Loucy (cell line): ENCODE results near the gene NR3C2.

Experiments
- H2AFZ ChIP-seq: fragments of 200-600 bp; sonication (generic); 2 replicates; pipeline ENCODE4 v1.6.0; 2016; ENCODE audit warnings: antibody characterized with exemption, mild to moderate bottlenecking, low read length, moderate library complexity
- H3F3A ChIP-seq: fragments of 200-600 bp; 2 replicates; pipeline ENCODE4 v1.6.0; 2016; ENCODE audit warnings: antibody characterized with exemption, low read depth, mild to moderate bottlenecking
- H3K27me3 ChIP-seq: fragments of 200-600 bp; sonication (generic); 2 replicates; pipeline ENCODE4 v1.6.1; 2014; ENCODE audit warnings: low read length, mild to moderate bottlenecking; ENCODE audit not compliant: insufficient read depth, poor library complexity, severe bottlenecking
- H3K36me3 ChIP-seq: fragments of 200-600 bp; sonication (generic); 2 replicates; pipeline ENCODE4 v1.6.1; 2016; ENCODE audit warnings: low read length; ENCODE audit not compliant: insufficient read depth
- H3K4me1 ChIP-seq: fragments of 200-600 bp; sonication (generic); 2 replicates; pipeline ENCODE4 v1.5.1; 2014; ENCODE audit warnings: low read length, mild to moderate bottlenecking; ENCODE audit not compliant: insufficient read depth, poor library complexity, severe bottlenecking
- H3K4me2 ChIP-seq: fragments of 200-600 bp; sonication (generic); 2 replicates; pipeline ENCODE4 v1.6.0; 2014; ENCODE audit warnings: antibody characterized with exemption, low read length, low read depth, mild to moderate bottlenecking; ENCODE audit not compliant: poor library complexity, severe bottlenecking
- H3K4me3 ChIP-seq: fragments of 200-600 bp; sonication (generic); 2 replicates; pipeline ENCODE4 v1.5.1; 2014; ENCODE audit warnings: low read length, mild to moderate bottlenecking, mixed read lengths; ENCODE audit not compliant: poor library complexity, severe bottlenecking
- H3K79me2 ChIP-seq: fragments of 200-600 bp; sonication (generic); 2 replicates; pipeline ENCODE4 v1.6.1; 2014; ENCODE audit warnings: low read length; ENCODE audit not compliant: insufficient read depth
- H3K9ac ChIP-seq: fragments of 200-600 bp; sonication (generic); 2 replicates; pipeline ENCODE4 v1.6.0; 2014; ENCODE audit warnings: mild to moderate bottlenecking, low read depth, low read length, moderate library complexity; ENCODE audit not compliant: poor library complexity, severe bottlenecking
- H3K9me2 ChIP-seq: fragments of 200-600 bp; sonication (generic); replicated peaks from 2 replicates; pipeline ENCODE4 v1.6.1; 2016; ENCODE audit warnings: low read depth, low read length, mixed read lengths
- H3K9me3 ChIP-seq: fragments of 200-600 bp; sonication (generic); 2 replicates; pipeline ENCODE4 v1.6.1; 2014; ENCODE audit warnings: mild to moderate bottlenecking, antibody characterized with exemption, low read length, low read depth; ENCODE audit not compliant: insufficient read depth
- H4K20me1 ChIP-seq: fragments of 200-600 bp; sonication (generic); 2 replicates; pipeline ENCODE4 v1.6.0; 2014; ENCODE audit warnings: antibody characterized with exemption, low read length, mild to moderate bottlenecking; ENCODE audit not compliant: insufficient read depth, poor library complexity, severe bottlenecking
- EZH2phosphoT487 ChIP-seq: fragments of 200-600 bp; IDR thresholded peaks from 2 replicates; pipeline ENCODE4 v1.6.1; 2018; ENCODE audit warnings: antibody characterized with exemption, mild to moderate bottlenecking, moderate library complexity, borderline replicate concordance
- TF ChIP-seq, protein P1 (sequence below): fragments of 200-600 bp; sonication (generic); conservative IDR thresholded peaks from 2 replicates; pipeline ENCODE4 v1.5.1; 2014; ENCODE audit warnings: mild to moderate bottlenecking, antibody characterized with exemption, low read length

The NR3C2 gene

DNA sequence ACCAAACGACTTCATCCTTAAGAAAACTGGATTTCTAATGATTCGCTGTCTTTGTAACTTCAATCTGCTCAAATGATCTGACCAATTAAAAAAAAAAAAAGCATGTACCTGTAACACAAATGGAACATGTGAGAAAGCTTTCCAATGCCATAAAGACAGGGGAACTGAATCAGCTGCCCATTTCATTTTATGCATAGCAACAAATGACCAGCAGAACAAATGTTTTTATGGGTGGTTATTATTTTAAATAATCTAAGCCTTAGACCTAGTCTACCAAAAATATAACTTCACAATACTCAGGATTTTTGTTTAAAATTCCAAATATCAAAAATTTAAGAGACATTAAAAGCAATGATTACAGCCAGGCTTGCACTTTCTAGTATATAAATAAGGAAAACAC lies 145.7 kb downstream of the NR3C2 start:
- no peaks in the 10 kb centered on the region for H4K20me1 ChIP-seq
- H3K4me2 ChIP-seq = no peak overlapping the region
- no peaks in the 10 kb centered on the region for H3K79me2 ChIP-seq
- TF ChIP-seq EZH2phosphoT487 = no peak
- TF ChIP-seq, protein P1, sequence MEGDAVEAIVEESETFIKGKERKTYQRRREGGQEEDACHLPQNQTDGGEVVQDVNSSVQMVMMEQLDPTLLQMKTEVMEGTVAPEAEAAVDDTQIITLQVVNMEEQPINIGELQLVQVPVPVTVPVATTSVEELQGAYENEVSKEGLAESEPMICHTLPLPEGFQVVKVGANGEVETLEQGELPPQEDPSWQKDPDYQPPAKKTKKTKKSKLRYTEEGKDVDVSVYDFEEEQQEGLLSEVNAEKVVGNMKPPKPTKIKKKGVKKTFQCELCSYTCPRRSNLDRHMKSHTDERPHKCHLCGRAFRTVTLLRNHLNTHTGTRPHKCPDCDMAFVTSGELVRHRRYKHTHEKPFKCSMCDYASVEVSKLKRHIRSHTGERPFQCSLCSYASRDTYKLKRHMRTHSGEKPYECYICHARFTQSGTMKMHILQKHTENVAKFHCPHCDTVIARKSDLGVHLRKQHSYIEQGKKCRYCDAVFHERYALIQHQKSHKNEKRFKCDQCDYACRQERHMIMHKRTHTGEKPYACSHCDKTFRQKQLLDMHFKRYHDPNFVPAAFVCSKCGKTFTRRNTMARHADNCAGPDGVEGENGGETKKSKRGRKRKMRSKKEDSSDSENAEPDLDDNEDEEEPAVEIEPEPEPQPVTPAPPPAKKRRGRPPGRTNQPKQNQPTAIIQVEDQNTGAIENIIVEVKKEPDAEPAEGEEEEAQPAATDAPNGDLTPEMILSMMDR = no peak
- H3K27me3 ChIP-seq = no peaks in the 10 kb centered on the region
- no peaks in the 10 kb centered on the region for H3K9me3 ChIP-seq
- H3K4me1 ChIP-seq = no peaks in the 10 kb centered on the region
- H3K9ac ChIP-seq = no peak overlapping the region
- no peak overlapping the region for H2AFZ ChIP-seq
- H3K9me2 ChIP-seq = no peaks in the 10 kb centered on the region
- H3K36me3 ChIP-seq = no peaks in the 10 kb centered on the region
- H3K4me3 ChIP-seq = no peak overlapping the region
- no peaks in the 10 kb centered on the region for H3F3A ChIP-seq

GRCh38 chr4:148295642-148296041 lies 146.6 kb downstream of the NR3C2 start:
- Histone ChIP-seq H4K20me1 (no peaks in the 10 kb centered on the region), H3K27me3 (no peaks in the 10 kb centered on the region), H3K4me2 (no peak overlapping the region), H3K4me1 (no peaks in the 10 kb centered on the region), H3K79me2 (no peaks in the 10 kb centered on the region), H3F3A (no peaks in the 10 kb centered on the region), H3K4me3 (no peak overlapping the region), H3K9me3 (no peaks in the 10 kb centered on the region), H2AFZ (no peak overlapping the region), H3K9me2 (no peaks in the 10 kb centered on the region), H3K9ac (no peak overlapping the region), H3K36me3 (no peaks in the 10 kb centered on the region)
- TF ChIP-seq, protein P1 = no peak
- TF ChIP-seq EZH2phosphoT487 = no peak

DNA sequence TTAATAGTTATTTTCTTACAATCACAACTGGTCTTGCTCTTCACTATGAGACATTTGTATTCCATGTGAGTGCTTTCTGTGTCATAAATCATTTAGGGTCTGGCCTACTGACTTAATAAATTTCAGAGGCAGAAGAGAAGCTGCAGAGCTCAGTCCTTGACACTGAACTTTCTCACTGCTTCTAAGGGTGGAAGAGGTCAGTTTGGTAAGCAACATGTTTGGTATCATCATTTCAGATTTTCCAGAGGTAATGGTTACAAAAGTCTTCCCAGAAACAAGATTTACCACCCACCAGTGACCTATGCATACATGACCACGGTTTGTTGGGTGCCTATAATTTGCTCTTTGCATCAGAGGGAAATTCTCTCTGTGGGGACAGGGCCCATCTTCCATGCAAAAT lies 148.6 kb downstream of the NR3C2 start:
- Histone ChIP-seq H3K79me2 (no peaks in the 10 kb centered on the region), H3K9ac (no peak overlapping the region), H3K9me3 (no peaks in the 10 kb centered on the region), H3F3A (no peaks in the 10 kb centered on the region), H3K4me2 (no peak overlapping the region), H4K20me1 (no peaks in the 10 kb centered on the region), H2AFZ (no peak overlapping the region), H3K4me1 (no peaks in the 10 kb centered on the region), H3K36me3 (no peaks in the 10 kb centered on the region), H3K27me3 (no peaks in the 10 kb centered on the region), H3K4me3 (no peak overlapping the region), H3K9me2 (no peaks in the 10 kb centered on the region)
- TF ChIP-seq, protein P1 = no peak
- TF ChIP-seq EZH2phosphoT487 = no peak
